HG03378 (cell line): ENCODE data around the gene CLEC20A.
A peak's percentile ranks its signal among the peaks of the same experiment; 100 is the strongest.
"Not testable (repeated sequence)": the region's sequence is repeated elsewhere in the genome, so short reads cannot be mapped to it uniquely, and the experiment has no call there.

ENCODE experiments used
- ATAC-seq: cut with Tn5 transposase; IDR thresholded peaks from one replicate; pipeline ENCODE4 v1.9.1; 2021; ENCODE audit warnings: mild to moderate bottlenecking, moderate library complexity; ENCODE audit not compliant: unreplicated experiment

Gene CLEC20A

GRCh38 chr1:178529364-178530036 lies 32.7 kb upstream of the CLEC20A start:
- ATAC-seq, result no peak

GRCh38 chr1:178528953-178529335 lies 32.2 kb upstream of the CLEC20A start:
- ATAC-seq, result no peak

- ATAC-seq, result no peak
Measured at GRCh38 chr1:178528228-178528952, 31.6 kb upstream of the CLEC20A start.

GRCh38 chr1:178527117-178527516 lies 30.4 kb upstream of the CLEC20A start:
- no peak for ATAC-seq

- ATAC-seq, result no peak
Measured at GRCh38 chr1:178521241-178521640, 24.5 kb upstream of the CLEC20A start.

- ATAC-seq, result no peak
Measured at GRCh38 chr1:178520803-178521202, 24.0 kb upstream of the CLEC20A start.

- no peak for ATAC-seq
Measured at GRCh38 chr1:178518894-178519293, 22.1 kb upstream of the CLEC20A start.

- no peak for ATAC-seq
Measured at GRCh38 chr1:178516110-178516509, 19.3 kb upstream of the CLEC20A start.

GRCh38 chr1:178513278-178513983 lies 16.7 kb upstream of the CLEC20A start:
- ATAC-seq, result no peak

- ATAC-seq, result no peak
Measured at GRCh38 chr1:178512566-178513277, 16.0 kb upstream of the CLEC20A start, which contains the start of gene TEX35. Gene TEX35 (plus strand): TSS chr1:178513109. CDS start chr1:178513189, 80 bp downstream.

- no peak for ATAC-seq
Measured at GRCh38 chr1:178510155-178510554, 13.4 kb upstream of the CLEC20A start.

- no peak for ATAC-seq
Measured at GRCh38 chr1:178509414-178510007, 12.7 kb upstream of the CLEC20A start.

GRCh38 chr1:178506669-178507068 lies 9.9 kb upstream of the CLEC20A start:
- ATAC-seq, result no peak

- no peak for ATAC-seq
Measured at GRCh38 chr1:178506177-178506576, 9.4 kb upstream of the CLEC20A start.

- no peak for ATAC-seq
Measured at GRCh38 chr1:178504286-178504685, 7.5 kb upstream of the CLEC20A start.

GRCh38 chr1:178503849-178504248 lies 7.1 kb upstream of the CLEC20A start:
- no peak for ATAC-seq

GRCh38 chr1:178503316-178503715 lies 6.6 kb upstream of the CLEC20A start:
- not testable (repeated sequence) for ATAC-seq

GRCh38 chr1:178502856-178503255 lies 6.1 kb upstream of the CLEC20A start:
- ATAC-seq, result no peak

GRCh38 chr1:178502330-178502714 lies 5.6 kb upstream of the CLEC20A start:
- no peak for ATAC-seq

GRCh38 chr1:178501705-178502329 lies 5.1 kb upstream of the CLEC20A start:
- ATAC-seq, result peak; percentile 83
